ENCODE data around the gene NODAL.

- TF ChIP-seq POLR2A (IDR thresholded peaks at IDR 0.05) (no peak), EP300 (IDR thresholded peaks at IDR 0.05; ENCODE audit: low read depth) (no peak)
Measured at GRCh38 chr10:70418713-70419112, 22.8 kb downstream of the NODAL start.
